WTC11 (cell line): ENCODE results near the gene VPS18. TPM values are rescaled to one million over a fixed set of nuclear protein-coding genes. Genes with fewer than 3 reads are reported as not detected.

Source experiments
- ARID4B ChIP-seq: sonication (generic); formaldehyde crosslinking; IDR thresholded peaks from 2 replicates; pipeline ENCODE4 v1.8.0; 2023; ENCODE audit warnings: missing genetic modification reagents, mild to moderate bottlenecking, borderline replicate concordance
- CBFB ChIP-seq: sonication (generic); formaldehyde crosslinking; IDR thresholded peaks from 2 replicates; pipeline ENCODE4 v1.8.1; 2022; ENCODE audit warnings: mild to moderate bottlenecking, low read depth, missing genetic modification reagents
- E2F1 ChIP-seq: sonication (generic); formaldehyde crosslinking; IDR thresholded peaks from 2 replicates; pipeline ENCODE4 v1.8.0; 2022; ENCODE audit warnings: mild to moderate bottlenecking, missing genetic modification reagents
- ESRRA ChIP-seq: sonication (generic); formaldehyde crosslinking; IDR thresholded peaks from 2 replicates; pipeline ENCODE4 v1.8.1; 2022; ENCODE audit warnings: mild to moderate bottlenecking, missing genetic modification reagents, borderline replicate concordance
- ETV6 ChIP-seq: sonication (generic); formaldehyde crosslinking; IDR thresholded peaks from 2 replicates; pipeline ENCODE4 v1.8.1; 2022; ENCODE audit warnings: mild to moderate bottlenecking, missing genetic modification reagents
- FOXJ3 ChIP-seq: sonication (generic); formaldehyde crosslinking; IDR thresholded peaks from 2 replicates; pipeline ENCODE4 v1.9.0; 2021; ENCODE audit warnings: missing genetic modification reagents, mild to moderate bottlenecking, borderline replicate concordance
- HMGXB4 ChIP-seq: sonication (generic); formaldehyde crosslinking; IDR thresholded peaks from 2 replicates; pipeline ENCODE4 v1.8.1; 2023; ENCODE audit warnings: mild to moderate bottlenecking, moderate library complexity, missing genetic modification reagents
- MAX ChIP-seq: sonication (generic); formaldehyde crosslinking; IDR thresholded peaks from 2 replicates; pipeline ENCODE4 v1.8.0; 2022; ENCODE audit warnings: mild to moderate bottlenecking, missing genetic modification reagents
- RELA ChIP-seq: sonication (generic); formaldehyde crosslinking; IDR thresholded peaks from 2 replicates; pipeline ENCODE4 v1.8.1; 2022; ENCODE audit warnings: missing genetic modification reagents, mild to moderate bottlenecking, borderline replicate concordance
- RORB ChIP-seq: fragments of 250-450 bp; sonication (Bioruptor Pico); IDR thresholded peaks from 2 replicates; pipeline ENCODE4 v1.9.0; 2021; ENCODE audit warnings: mild to moderate bottlenecking
- SMAD3 ChIP-seq: sonication (generic); formaldehyde crosslinking; IDR thresholded peaks from 2 replicates; pipeline ENCODE4 v1.8.0; 2022; ENCODE audit warnings: missing genetic modification reagents, mild to moderate bottlenecking, borderline replicate concordance
- STAT6 ChIP-seq: sonication (generic); formaldehyde crosslinking; conservative IDR thresholded peaks from 2 replicates; pipeline ENCODE4 v1.8.1; 2023; ENCODE audit warnings: mild to moderate bottlenecking, low read depth, missing genetic modification reagents, moderate library complexity
- TEAD4 ChIP-seq: sonication (generic); formaldehyde crosslinking; IDR thresholded peaks from 2 replicates; pipeline ENCODE4 v1.8.0; 2022; ENCODE audit warnings: mild to moderate bottlenecking, missing genetic modification reagents
- USF2 ChIP-seq: sonication (generic); formaldehyde crosslinking; IDR thresholded peaks from 2 replicates; pipeline ENCODE4 v1.8.1; 2023; ENCODE audit warnings: mild to moderate bottlenecking, missing genetic modification reagents, moderate library complexity
- ZNF138 ChIP-seq: sonication (generic); formaldehyde crosslinking; conservative IDR thresholded peaks from 2 replicates; pipeline ENCODE4 v1.8.1; 2022; ENCODE audit warnings: mild to moderate bottlenecking, moderate library complexity, missing genetic modification reagents
- ZNF232 ChIP-seq: sonication (generic); formaldehyde crosslinking; IDR thresholded peaks from 2 replicates; pipeline ENCODE4 v1.8.0; 2022; ENCODE audit warnings: mild to moderate bottlenecking, missing genetic modification reagents
- ZNF281 ChIP-seq: sonication (generic); formaldehyde crosslinking; IDR thresholded peaks from 2 replicates; pipeline ENCODE4 v1.8.0; 2023; ENCODE audit warnings: mild to moderate bottlenecking, missing genetic modification reagents
- ZNF416 ChIP-seq: fragments of 250-450 bp; sonication (Bioruptor Pico); IDR thresholded peaks from 2 replicates; pipeline ENCODE4 v1.9.0; 2021; ENCODE audit warnings: mild to moderate bottlenecking, inconsistent platforms
- total RNA-seq: library from RNA; stranded (reverse); gene quantifications from 3 replicates; pipeline ENCODE4 v1.2.3, GENCODE V29; 2021
- TF ChIP-seq, protein P1 (sequence below): sonication (generic); formaldehyde crosslinking; IDR thresholded peaks from 2 replicates; pipeline ENCODE4 v1.8.0; 2022; ENCODE audit warnings: mild to moderate bottlenecking, missing genetic modification reagents
- TF ChIP-seq, protein P2 (sequence below): sonication (generic); formaldehyde crosslinking; IDR thresholded peaks from 2 replicates; pipeline ENCODE4 v1.8.1; 2022; ENCODE audit warnings: low read depth, missing genetic modification reagents, borderline replicate concordance

Gene VPS18
- total RNA-seq, 1 experiment from 2014 or later, result 27.3 TPM

GRCh38 chr15:40952901-40953712 is 58.9 kb downstream of the VPS18 start, which contains the start of gene CHAC1 (continued):
- TF ChIP-seq MAX (CRISPR knock-in tag) (peak; percentile 89), RORB (CRISPR knock-in tag) (no peak), ESRRA (CRISPR knock-in tag) (no peak), FOXJ3 (no peak), USF2 (CRISPR knock-in tag) (0 out of 2 replicates have a peak, but pooled peaks have one; percentile 14), CBFB (CRISPR knock-in tag) (no peak), ETV6 (CRISPR knock-in tag) (peak; percentile 52), ZNF138 (CRISPR knock-in tag) (0 out of 2 replicates have a peak, but pooled peaks have one; percentile 64), TEAD4 (CRISPR knock-in tag) (peak; percentile 80), STAT6 (CRISPR knock-in tag) (no peak), HMGXB4 (CRISPR knock-in tag) (peak; percentile 46; the same call in 1 of the 2 replicates), E2F1 (CRISPR knock-in tag) (no peak), ZNF416 (peak; percentile 77), ARID4B (CRISPR knock-in tag) (peak; percentile 79; the same call in 1 of the 2 replicates), ZNF232 (CRISPR knock-in tag) (0 out of 2 replicates have a peak, but pooled peaks have one; percentile 10), RELA (CRISPR knock-in tag) (no peak; the same call in 1 of the 2 replicates), SMAD3 (CRISPR knock-in tag) (no peak), ZNF281 (0 out of 2 replicates have a peak, but pooled peaks have one; percentile 40)
- TF ChIP-seq, protein P1, sequence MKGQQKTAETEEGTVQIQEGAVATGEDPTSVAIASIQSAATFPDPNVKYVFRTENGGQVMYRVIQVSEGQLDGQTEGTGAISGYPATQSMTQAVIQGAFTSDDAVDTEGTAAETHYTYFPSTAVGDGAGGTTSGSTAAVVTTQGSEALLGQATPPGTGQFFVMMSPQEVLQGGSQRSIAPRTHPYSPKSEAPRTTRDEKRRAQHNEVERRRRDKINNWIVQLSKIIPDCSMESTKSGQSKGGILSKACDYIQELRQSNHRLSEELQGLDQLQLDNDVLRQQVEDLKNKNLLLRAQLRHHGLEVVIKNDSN (CRISPR knock-in tag), result 0 out of 2 replicates have a peak, but pooled peaks have one; percentile 64
- TF ChIP-seq, protein P2, sequence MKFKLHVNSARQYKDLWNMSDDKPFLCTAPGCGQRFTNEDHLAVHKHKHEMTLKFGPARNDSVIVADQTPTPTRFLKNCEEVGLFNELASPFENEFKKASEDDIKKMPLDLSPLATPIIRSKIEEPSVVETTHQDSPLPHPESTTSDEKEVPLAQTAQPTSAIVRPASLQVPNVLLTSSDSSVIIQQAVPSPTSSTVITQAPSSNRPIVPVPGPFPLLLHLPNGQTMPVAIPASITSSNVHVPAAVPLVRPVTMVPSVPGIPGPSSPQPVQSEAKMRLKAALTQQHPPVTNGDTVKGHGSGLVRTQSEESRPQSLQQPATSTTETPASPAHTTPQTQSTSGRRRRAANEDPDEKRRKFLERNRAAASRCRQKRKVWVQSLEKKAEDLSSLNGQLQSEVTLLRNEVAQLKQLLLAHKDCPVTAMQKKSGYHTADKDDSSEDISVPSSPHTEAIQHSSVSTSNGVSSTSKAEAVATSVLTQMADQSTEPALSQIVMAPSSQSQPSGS (CRISPR knock-in tag), result no peak
